H9 (cell line): Measurements from ENCODE around the gene C5orf15. TPM values are rescaled to one million over a fixed set of nuclear protein-coding genes. Genes with fewer than 3 reads are reported as not detected.

Experiments used
- DNase-seq: peaks from one replicate; pipeline ENCODE4 v3.0.0-alpha.2; 2017
- H2AFZ ChIP-seq: one replicate; pipeline ENCODE4 v1.6.1; 2013; ENCODE audit warnings: mild to moderate bottlenecking, low read length, control low read depth, moderate library complexity
- H2AK5ac ChIP-seq: 2 replicates; pipeline ENCODE4 v1.6.1; 2013; ENCODE audit warnings: low read length, control low read depth, mixed read lengths; ENCODE audit not compliant: insufficient read length
- H2BK120ac ChIP-seq: one replicate; pipeline ENCODE4 v1.6.1; 2013; ENCODE audit warnings: low read depth, mild to moderate bottlenecking, low read length, control low read depth, inconsistent platforms; ENCODE audit not compliant: poor library complexity, severe bottlenecking
- H2BK12ac ChIP-seq: 2 replicates; pipeline ENCODE4 v1.6.1; 2013; ENCODE audit warnings: low read length, control low read depth, mixed read lengths, low read depth; ENCODE audit not compliant: insufficient read length
- H2BK15ac ChIP-seq: 2 replicates; pipeline ENCODE4 v1.6.1; 2013; ENCODE audit warnings: low read depth, low read length, control low read depth
- H2BK20ac ChIP-seq: one replicate; pipeline ENCODE4 v1.6.1; 2013; ENCODE audit warnings: low read depth, mild to moderate bottlenecking, low read length, control low read depth, inconsistent platforms; ENCODE audit not compliant: poor library complexity, severe bottlenecking
- H2BK5ac ChIP-seq: 2 replicates; pipeline ENCODE4 v1.6.1; 2013; ENCODE audit warnings: low read length, control low read depth, mixed read lengths; ENCODE audit not compliant: insufficient read length
- H3K14ac ChIP-seq: 2 replicates; pipeline ENCODE4 v1.6.1; 2013; ENCODE audit warnings: low read length, control low read depth; ENCODE audit not compliant: insufficient read depth
- H3K18ac ChIP-seq: 2 replicates; pipeline ENCODE4 v1.6.1; 2013; ENCODE audit warnings: low read depth, mild to moderate bottlenecking, mixed read lengths, low read length, control low read depth; ENCODE audit not compliant: insufficient read length
- H3K23ac ChIP-seq: 2 replicates; pipeline ENCODE4 v1.6.1; 2013; ENCODE audit warnings: low read length, control low read depth, mixed read lengths, low read depth; ENCODE audit not compliant: insufficient read length
- H3K23me2 ChIP-seq: 2 replicates; pipeline ENCODE4 v1.6.1; 2013; ENCODE audit warnings: low read depth, mild to moderate bottlenecking, mixed read lengths, low read length, control low read depth; ENCODE audit not compliant: insufficient read length, poor library complexity, severe bottlenecking
- H3K27ac ChIP-seq: 2 replicates; pipeline ENCODE4 v1.5.1; 2013; ENCODE audit warnings: low read length, control low read depth, mixed read lengths, low read depth; ENCODE audit not compliant: insufficient read length
- H3K27me3 ChIP-seq: 2 replicates; pipeline ENCODE4 v1.6.1; 2013; ENCODE audit warnings: low read length, control low read depth, inconsistent platforms; ENCODE audit not compliant: insufficient read depth
- H3K4ac ChIP-seq: 2 replicates; pipeline ENCODE4 v1.6.1; 2013; ENCODE audit warnings: low read depth, mild to moderate bottlenecking, control low read depth, inconsistent platforms, low read length, moderate library complexity
- H3K4me1 ChIP-seq: 2 replicates; pipeline ENCODE4 v1.6.1; 2013; ENCODE audit warnings: low read length, control low read depth, inconsistent platforms; ENCODE audit not compliant: insufficient read depth
- H3K4me2 ChIP-seq: 2 replicates; pipeline ENCODE4 v1.6.1; 2013; ENCODE audit warnings: low read length, control low read depth, mixed read lengths; ENCODE audit not compliant: insufficient read length, insufficient read depth
- H3K56ac ChIP-seq: 2 replicates; pipeline ENCODE4 v1.6.1; 2013; ENCODE audit warnings: low read depth, mild to moderate bottlenecking, mixed read lengths, low read length, control low read depth; ENCODE audit not compliant: insufficient read length
- H3K79me1 ChIP-seq: 2 replicates; pipeline ENCODE4 v1.6.1; 2013; ENCODE audit warnings: low read depth, mild to moderate bottlenecking, moderate library complexity, low read length, control low read depth, inconsistent platforms; ENCODE audit not compliant: insufficient read depth, poor library complexity, severe bottlenecking
- H3K79me2 ChIP-seq: 2 replicates; pipeline ENCODE4 v1.6.1; 2013; ENCODE audit warnings: low read length, control low read depth, inconsistent platforms; ENCODE audit not compliant: insufficient read depth
- H3K9ac ChIP-seq: 2 replicates; pipeline ENCODE4 v1.6.1; 2013; ENCODE audit warnings: low read length, control low read depth, mixed read lengths; ENCODE audit not compliant: insufficient read length; ENCODE audit errors: extremely low read depth
- H3K9me3 ChIP-seq: one replicate; pipeline ENCODE4 v1.6.1; 2013; ENCODE audit warnings: low read depth, low read length, inconsistent platforms; ENCODE audit not compliant: control insufficient read depth
- H3T11ph ChIP-seq: one replicate; pipeline ENCODE4 v1.6.1; 2013; ENCODE audit warnings: mild to moderate bottlenecking, low read length, control low read depth, inconsistent platforms
- H4K20me1 ChIP-seq: one replicate; pipeline ENCODE4 v1.6.1; 2013; ENCODE audit not compliant: control insufficient read depth, insufficient read length, insufficient read depth
- H4K5ac ChIP-seq: 2 replicates; pipeline ENCODE4 v1.6.1; 2013; ENCODE audit warnings: low read depth, mild to moderate bottlenecking, mixed read lengths, low read length, control low read depth; ENCODE audit not compliant: insufficient read length
- H4K8ac ChIP-seq: replicated peaks from 2 replicates; pipeline ENCODE4 v1.6.1; 2013; ENCODE audit warnings: low read length, control low read depth, mixed read lengths, low read depth; ENCODE audit not compliant: insufficient read length
- H4K91ac ChIP-seq: 2 replicates; pipeline ENCODE4 v1.6.1; 2013; ENCODE audit warnings: low read depth, mild to moderate bottlenecking, moderate library complexity, mixed read lengths, low read length, control low read depth; ENCODE audit not compliant: insufficient read length
- H3K27ac Mint-ChIP-seq, 3 experiments: 2 replicates in 2 of 3; 3 replicates in 1 of 3; pipeline ENCODE4 v1.8.0; 2020 to 2021; ENCODE audit warnings: mixed read lengths in 3 of 3, mild to moderate bottlenecking in 1 of 3, moderate library complexity in 1 of 3
- H3K27me3 Mint-ChIP-seq: 2 replicates; pipeline ENCODE4 v1.8.0; 2021; ENCODE audit warnings: low read depth, mild to moderate bottlenecking, moderate library complexity, mixed read lengths
- H3K36me3 Mint-ChIP-seq, 3 experiments: 2 replicates in 2 of 3; 3 replicates in 1 of 3; pipeline ENCODE4 v1.8.0; 2020 to 2021; ENCODE audit warnings: low read depth in 3 of 3, mixed read lengths in 3 of 3; ENCODE audit not compliant: insufficient read depth in 1 of 3
- H3K4me1 Mint-ChIP-seq, 2 experiments: 2 replicates each; pipeline ENCODE4 v1.8.0; 2020; ENCODE audit warnings: mixed read lengths in 2 of 2
- H3K4me3 Mint-ChIP-seq, 2 experiments: 2 replicates in 1 of 2; 3 replicates in 1 of 2; pipeline ENCODE4 v1.8.0; 2020 to 2021; ENCODE audit warnings: mild to moderate bottlenecking in 2 of 2, mixed read lengths in 2 of 2, moderate library complexity in 1 of 2
- H3K9me3 Mint-ChIP-seq, 2 experiments: 2 replicates in 1 of 2; 3 replicates in 1 of 2; pipeline ENCODE4 v1.8.0; 2020; ENCODE audit warnings: mild to moderate bottlenecking in 2 of 2, mixed read lengths in 2 of 2, moderate library complexity in 1 of 2
- WGBS: extraction: QIAGEN DNeasy Blood & Tissue Kit; methylation state at CpG from one replicate; pipeline ENCODE4 v1.1.7; 2013; ENCODE audit warnings: missing lambda C conversion rate, low lambda C conversion rate, mixed read lengths; ENCODE audit not compliant: insufficient read length; ENCODE audit errors: extremely low coverage; 5-methylcytosine and 5-hydroxymethylcytosine counted together
- total RNA-seq: library from RNA; stranded (reverse); gene quantifications from 2 replicates; pipeline ENCODE4 v1.2.1, GENCODE V29; 2021
- TF ChIP-seq, protein P1 (sequence below): fragments of 200-600 bp; sonication (generic); conservative IDR thresholded peaks from 3 replicates; pipeline ENCODE4 v1.8.0; 2021; ENCODE audit warnings: antibody characterized with exemption, mild to moderate bottlenecking

C5orf15 gene
- total RNA-seq, 1 experiment from 2014 or later = 33.4 TPM

DNA sequence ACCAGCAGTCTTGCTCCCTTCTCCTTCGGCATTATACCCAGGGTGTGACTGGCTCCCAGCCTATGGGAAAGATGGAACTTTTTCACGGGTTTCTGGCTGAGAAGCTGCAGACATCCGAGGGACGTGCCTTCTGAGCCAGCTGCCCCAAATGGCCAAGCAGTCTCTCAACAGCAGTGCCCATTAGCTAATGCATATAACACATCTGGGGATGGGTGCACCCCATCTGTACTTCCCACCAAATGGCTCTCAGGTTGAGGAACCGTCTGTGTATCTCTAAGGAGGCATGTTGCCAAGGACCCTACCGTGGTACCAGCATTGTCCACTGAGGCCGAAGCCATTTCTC lies 25.0 kb downstream of the C5orf15 start:
- H2AK5ac ChIP-seq = no peak overlapping the region

More for the DNA sequence above, 25.0 kb downstream of the C5orf15 start:
- Mint-ChIP-seq H3K9me3 (no peaks in the 10 kb centered on the region), H3K4me1 (peaks cover 1 to 11% of the 10 kb centered on the region in 2 experiments; a peak in 3 of 4 replicates), H3K36me3 (no peaks in the 10 kb centered on the region), H3K27ac (no peak overlapping the region), H3K4me3 (no peak overlapping the region), H3K27me3 (peaks cover 6% of the 10 kb centered on the region)
- TF ChIP-seq, protein P1, sequence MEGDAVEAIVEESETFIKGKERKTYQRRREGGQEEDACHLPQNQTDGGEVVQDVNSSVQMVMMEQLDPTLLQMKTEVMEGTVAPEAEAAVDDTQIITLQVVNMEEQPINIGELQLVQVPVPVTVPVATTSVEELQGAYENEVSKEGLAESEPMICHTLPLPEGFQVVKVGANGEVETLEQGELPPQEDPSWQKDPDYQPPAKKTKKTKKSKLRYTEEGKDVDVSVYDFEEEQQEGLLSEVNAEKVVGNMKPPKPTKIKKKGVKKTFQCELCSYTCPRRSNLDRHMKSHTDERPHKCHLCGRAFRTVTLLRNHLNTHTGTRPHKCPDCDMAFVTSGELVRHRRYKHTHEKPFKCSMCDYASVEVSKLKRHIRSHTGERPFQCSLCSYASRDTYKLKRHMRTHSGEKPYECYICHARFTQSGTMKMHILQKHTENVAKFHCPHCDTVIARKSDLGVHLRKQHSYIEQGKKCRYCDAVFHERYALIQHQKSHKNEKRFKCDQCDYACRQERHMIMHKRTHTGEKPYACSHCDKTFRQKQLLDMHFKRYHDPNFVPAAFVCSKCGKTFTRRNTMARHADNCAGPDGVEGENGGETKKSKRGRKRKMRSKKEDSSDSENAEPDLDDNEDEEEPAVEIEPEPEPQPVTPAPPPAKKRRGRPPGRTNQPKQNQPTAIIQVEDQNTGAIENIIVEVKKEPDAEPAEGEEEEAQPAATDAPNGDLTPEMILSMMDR = no peak
- no peak overlapping the region for H3K27ac ChIP-seq
- H3K79me2 ChIP-seq = no peaks in the 10 kb centered on the region
- no peaks in the 10 kb centered on the region for H3K23me2 ChIP-seq
- no peak overlapping the region for H3K14ac ChIP-seq
- no peak overlapping the region for H3T11ph ChIP-seq
- H3K18ac ChIP-seq = no peak overlapping the region
- H2BK20ac ChIP-seq = no peak overlapping the region
- no peaks in the 10 kb centered on the region for H3K9me3 ChIP-seq
- no peak overlapping the region for H2BK15ac ChIP-seq
- no peak overlapping the region for H3K23ac ChIP-seq
- WGBS = no CpG with 5 or more reads among the region's 7 CpGs
- no peak overlapping the region for H3K4me2 ChIP-seq
- DNase-seq = no peak
- no peak overlapping the region for H2BK12ac ChIP-seq
- H3K4ac ChIP-seq = no peak overlapping the region
- H4K8ac ChIP-seq = no peak overlapping the region
- no peak overlapping the region for H2BK120ac ChIP-seq
- no peaks in the 10 kb centered on the region for H3K79me1 ChIP-seq
- no peak overlapping the region for H2BK5ac ChIP-seq
- H2AFZ ChIP-seq = no peak overlapping the region
- no peak overlapping the region for H3K9ac ChIP-seq
- H4K20me1 ChIP-seq = no peaks in the 10 kb centered on the region
- no peak overlapping the region for H4K5ac ChIP-seq
- H3K27me3 ChIP-seq = no peaks in the 10 kb centered on the region
- H3K4me1 ChIP-seq = no peaks in the 10 kb centered on the region
- no peak overlapping the region for H4K91ac ChIP-seq
- no peak overlapping the region for H3K56ac ChIP-seq
